ENCODE measurements around the gene PRKN. TPM values are rescaled to one million over a fixed set of nuclear protein-coding genes. Genes with fewer than 3 reads are reported as not detected.
A peak's percentile ranks its signal among the peaks of the same experiment; 100 is the strongest.
"Not testable (repeated sequence)": the region's sequence is repeated elsewhere in the genome, so short reads cannot be mapped to it uniquely, and the experiment has no call there.

Gene PRKN
- total RNA-seq, 2 donors from 2014 or later, result 15.7 to 19.3 TPM

GRCh38 chr6:162683135-162683534, 44.4 kb downstream of the PRKN start:
- DNase-seq (ENCODE audit: low spot score), result no peak
- Histone ChIP-seq H3K36me3 (no peaks in the 10 kb centered on the region), H3K27ac (peak overlapping the region in 1 of 2 donors; percentile 26), H3K9me3 (no peaks in the 10 kb centered on the region), H3K4me3 (no peak overlapping the region), H3K4me1 (peaks cover 0 to 7% of the 10 kb centered on the region in 2 donors), H3K27me3 (no peaks in the 10 kb centered on the region)
- TF ChIP-seq CTCF (IDR thresholded peaks at IDR 0.05), result no peak

GRCh38 chr6:162681447-162681846, 46.1 kb downstream of the PRKN start:
- Histone ChIP-seq H3K27ac (no peak overlapping the region), H3K27me3 (no peaks in the 10 kb centered on the region)

GRCh38 chr6:162680871-162681270, 46.7 kb downstream of the PRKN start:
- Histone ChIP-seq H3K4me1 (peaks cover 0 to 7% of the 10 kb centered on the region in 2 donors), H3K36me3 (no peaks in the 10 kb centered on the region), H3K9me3 (no peaks in the 10 kb centered on the region), H3K27ac (no peak overlapping the region), H3K4me3 (no peak overlapping the region), H3K27me3 (no peaks in the 10 kb centered on the region)
- no peak for DNase-seq (ENCODE audit: low spot score)
- TF ChIP-seq CTCF (IDR thresholded peaks at IDR 0.05), result no peak

More at GRCh38 chr6:162681447-162681846, 46.1 kb downstream of the PRKN start:
- no peak for DNase-seq (ENCODE audit: low spot score)
- H3K36me3 ChIP-seq, result no peaks in the 10 kb centered on the region
- TF ChIP-seq CTCF (IDR thresholded peaks at IDR 0.05), result no peak
- peaks cover 0 to 7% of the 10 kb centered on the region in 2 donors for H3K4me1 ChIP-seq
- H3K9me3 ChIP-seq, result no peaks in the 10 kb centered on the region
- no peak overlapping the region for H3K4me3 ChIP-seq

- no peak for DNase-seq (ENCODE audit: low spot score)
Measured at GRCh38 chr6:162680367-162680766, 47.2 kb downstream of the PRKN start.

GRCh38 chr6:162679681-162680080, 47.9 kb downstream of the PRKN start:
- no peaks in the 10 kb centered on the region for H3K36me3 ChIP-seq
- no peak overlapping the region for H3K4me3 ChIP-seq
- H3K4me1 ChIP-seq, result peaks cover 0 to 7% of the 10 kb centered on the region in 2 donors
- no peaks in the 10 kb centered on the region for H3K9me3 ChIP-seq
- no peak overlapping the region for H3K27ac ChIP-seq
- no peaks in the 10 kb centered on the region for H3K27me3 ChIP-seq
- TF ChIP-seq CTCF (IDR thresholded peaks at IDR 0.05), result no peak
- DNase-seq (ENCODE audit: low spot score), result no peak

More at GRCh38 chr6:162680367-162680766, 47.2 kb downstream of the PRKN start:
- H3K4me3 ChIP-seq, result no peak overlapping the region
- no peaks in the 10 kb centered on the region for H3K9me3 ChIP-seq
- no peaks in the 10 kb centered on the region for H3K27me3 ChIP-seq
- no peak for TF ChIP-seq CTCF (IDR thresholded peaks at IDR 0.05)
- H3K4me1 ChIP-seq, result peaks cover 0 to 7% of the 10 kb centered on the region in 2 donors
- no peaks in the 10 kb centered on the region for H3K36me3 ChIP-seq
- no peak overlapping the region for H3K27ac ChIP-seq

GRCh38 chr6:162678896-162679295, 48.7 kb downstream of the PRKN start:
- DNase-seq (ENCODE audit: low spot score); H3K36me3 ChIP-seq; H3K4me1 ChIP-seq; H3K9me3 ChIP-seq; H3K27me3 ChIP-seq; H3K27ac ChIP-seq; H3K4me3 ChIP-seq: not testable (repeated sequence)
